HepG2 (cell line): Measurements from ENCODE around the gene OR10A2. TPM values are rescaled to one million over a fixed set of nuclear protein-coding genes. Genes with fewer than 3 reads are reported as not detected.

ENCODE experiments used
- ETS1 ChIP-seq: sonication (generic); formaldehyde crosslinking; IDR thresholded peaks from 2 replicates; pipeline ENCODE4 v1.4.0; 2020; ENCODE audit warnings: missing genetic modification reagents
- ETV6 ChIP-seq: sonication (generic); formaldehyde crosslinking; conservative IDR thresholded peaks from 2 replicates; pipeline ENCODE4 v1.4.0; 2020; ENCODE audit warnings: missing genetic modification reagents
- FIP1L1 ChIP-seq: fragments of 200-400 bp; formaldehyde crosslinking; IDR thresholded peaks from 2 replicates; pipeline ENCODE4 v1.6.1; 2018; ENCODE audit warnings: low read depth, mild to moderate bottlenecking, low read length, moderate library complexity, borderline replicate concordance; ENCODE audit not compliant: insufficient read depth
- HNF4G ChIP-seq, 2 experiments: sonication (generic) in 1 of 2; formaldehyde crosslinking in 1 of 2; IDR thresholded peaks; 2 replicates each; pipeline versions ENCODE4 v1.4.0 to v1.6.1; 2011 to 2020; ENCODE audit warnings: borderline replicate concordance in 2 of 2, low read depth in 2 of 2, mild to moderate bottlenecking in 2 of 2, low read length in 1 of 2, missing genetic modification reagents in 1 of 2, moderate library complexity in 1 of 2
- HOXA7 ChIP-seq: sonication (generic); formaldehyde crosslinking; IDR thresholded peaks from 2 replicates; pipeline ENCODE4 v1.8.1; 2022; ENCODE audit warnings: mild to moderate bottlenecking, missing genetic modification reagents, moderate library complexity
- JDP2 ChIP-seq: sonication (generic); formaldehyde crosslinking; IDR thresholded peaks from 2 replicates; pipeline ENCODE4 v1.8.1; 2022; ENCODE audit warnings: missing genetic modification reagents, borderline replicate concordance
- KLF13 ChIP-seq: sonication (generic); formaldehyde crosslinking; IDR thresholded peaks from 2 replicates; pipeline ENCODE4 v1.4.0; 2020; ENCODE audit warnings: mild to moderate bottlenecking, missing genetic modification reagents
- MEIS2 ChIP-seq: sonication (generic); formaldehyde crosslinking; IDR thresholded peaks from 2 replicates; pipeline ENCODE4 v1.9.0; 2021; ENCODE audit warnings: mild to moderate bottlenecking, missing genetic modification reagents
- SALL1 ChIP-seq: sonication (generic); formaldehyde crosslinking; IDR thresholded peaks from 2 replicates; pipeline ENCODE4 v1.8.0; 2022; ENCODE audit warnings: mild to moderate bottlenecking, missing genetic modification reagents
- STAG1 ChIP-seq: sonication (generic); formaldehyde crosslinking; IDR thresholded peaks from 2 replicates; pipeline ENCODE4 v1.4.0; 2020; ENCODE audit warnings: missing genetic modification reagents
- TEAD3 ChIP-seq: optimal IDR thresholded peaks from 2 replicates; pipeline ENCODE3; 2016; ENCODE audit warnings: borderline replicate concordance
- ZNF17 ChIP-seq: sonication (generic); formaldehyde crosslinking; IDR thresholded peaks from 2 replicates; pipeline ENCODE4 v1.5.0; 2020; ENCODE audit warnings: mild to moderate bottlenecking, missing genetic modification reagents
- ZNF501 ChIP-seq: sonication (generic); formaldehyde crosslinking; IDR thresholded peaks from 2 replicates; pipeline ENCODE4 v1.5.1; 2020; ENCODE audit warnings: mild to moderate bottlenecking, moderate library complexity, missing genetic modification reagents
- polyA plus RNA-seq, 8 experiments: library from polyadenylated mRNA; depleted of rRNA in 3 of 8; stranded (reverse) in 7 of 8; unstranded in 1 of 8; fragments of >200 nt; fragmentation: Illumina TruSeq in 4 of 8; extraction: Trizol in 4 of 8; gene quantifications; 2 replicates each; pipeline versions ENCODE4 v1.2.1 to v1.2.3, GENCODE V29; 2011 to 2016; ENCODE audit warnings: low read depth in 4 of 8, missing spikeins in 1 of 8, mixed read lengths in 1 of 8; ENCODE audit not compliant: insufficient read depth in 1 of 8
- total RNA-seq, 5 experiments: library from RNA; depleted of rRNA; stranded (reverse); fragments of >200 nt; fragmentation: Illumina TruSeq; extraction: Trizol; gene quantifications; 2 replicates each; pipeline ENCODE4 v1.2.3, GENCODE V29; 2016; ENCODE audit warnings: low read depth in 1 of 5
- TF ChIP-seq, protein P1 (sequence below): sonication (generic); formaldehyde crosslinking; IDR thresholded peaks from 2 replicates; pipeline ENCODE4 v1.8.0; 2022; ENCODE audit warnings: missing genetic modification reagents, mild to moderate bottlenecking, borderline replicate concordance

OR10A2 gene
- total and polyA plus RNA-seq, 2 of the 13 experiments (the other 11 are each of a cell fraction or from before 2014, with no cell fraction given), result not detected

DNA sequence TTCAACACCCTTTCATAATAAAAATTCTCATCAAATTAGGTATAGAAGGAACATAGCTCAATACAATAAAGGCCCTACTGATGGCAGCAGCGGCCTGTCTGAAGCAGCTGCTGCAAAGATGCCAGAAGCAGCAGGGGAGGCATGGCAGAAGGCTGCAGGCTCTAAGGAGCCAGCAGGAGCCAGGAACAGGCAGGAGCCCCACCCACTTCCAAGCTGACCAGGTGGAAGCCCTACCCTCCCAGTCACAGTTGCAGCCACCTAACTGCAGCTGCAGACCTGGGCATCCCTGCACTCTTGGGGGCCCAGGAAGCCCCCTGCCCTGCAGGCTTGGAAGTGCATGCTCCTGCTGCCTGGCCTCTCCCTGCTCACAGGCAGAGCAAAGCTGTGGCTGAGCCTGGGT, 45.2 kb upstream of the OR10A2 start (continued):
- TF ChIP-seq, protein P1, sequence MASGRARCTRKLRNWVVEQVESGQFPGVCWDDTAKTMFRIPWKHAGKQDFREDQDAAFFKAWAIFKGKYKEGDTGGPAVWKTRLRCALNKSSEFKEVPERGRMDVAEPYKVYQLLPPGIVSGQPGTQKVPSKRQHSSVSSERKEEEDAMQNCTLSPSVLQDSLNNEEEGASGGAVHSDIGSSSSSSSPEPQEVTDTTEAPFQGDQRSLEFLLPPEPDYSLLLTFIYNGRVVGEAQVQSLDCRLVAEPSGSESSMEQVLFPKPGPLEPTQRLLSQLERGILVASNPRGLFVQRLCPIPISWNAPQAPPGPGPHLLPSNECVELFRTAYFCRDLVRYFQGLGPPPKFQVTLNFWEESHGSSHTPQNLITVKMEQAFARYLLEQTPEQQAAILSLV (CRISPR knock-in tag), result no peak
- no peak for TF ChIP-seq ZNF17 (CRISPR knock-in tag)
- no peak for TF ChIP-seq KLF13 (CRISPR knock-in tag)
- no peak for TF ChIP-seq FIP1L1
- no peak for TF ChIP-seq SALL1 (CRISPR knock-in tag)
- no peak for TF ChIP-seq JDP2 (CRISPR knock-in tag)
- TF ChIP-seq HOXA7 (CRISPR knock-in tag), result no peak
- TF ChIP-seq ZNF501, result no peak
- TF ChIP-seq STAG1, result no peak
- TF ChIP-seq TEAD3, result no peak
- no peak for TF ChIP-seq ETV6 (CRISPR knock-in tag)
- no peak for TF ChIP-seq HNF4G (IDR thresholded peaks at IDR 0.05; ENCODE audit: borderline replicate concordance, low read depth, low read length)
- TF ChIP-seq HNF4G (CRISPR knock-in tag; IDR thresholded peaks at IDR 0.05; ENCODE audit: borderline replicate concordance, low read depth), result no peak
- no peak for TF ChIP-seq ETS1 (CRISPR knock-in tag)
- no peak for TF ChIP-seq MEIS2 (CRISPR knock-in tag)
